B cell (primary cell): ENCODE measurements around the gene MOXD1.

ENCODE experiments used
- CTCF ChIP-seq: fragments of 200-600 bp; IDR thresholded peaks from one replicate; pipeline ENCODE4 v1.8.0; 2022; ENCODE audit warnings: antibody characterized with exemption, mild to moderate bottlenecking
- EZH2 ChIP-seq: IDR thresholded peaks from 2 replicates; pipeline ENCODE4 v1.6.1; 2012; ENCODE audit warnings: borderline replicate concordance, low read depth, mild to moderate bottlenecking, moderate library complexity, low read length; ENCODE audit not compliant: insufficient read depth, poor library complexity, severe bottlenecking

- TF ChIP-seq EZH2 = no peak
- TF ChIP-seq CTCF = no peak
These were observed 13.5 kb upstream of the MOXD1 start for GRCh38 chr6:132414761-132415160.
